WI38 (cell line): Measurements from ENCODE around the gene PTPRC.

Experiments
- H3K4me3 ChIP-seq: 2 replicates; pipeline ENCODE4 v1.5.1; 2011; ENCODE audit warnings: low read depth, mild to moderate bottlenecking, control low read depth, low read length
- CTCF ChIP-seq: IDR thresholded peaks from 2 replicates; pipeline ENCODE4 v1.5.1; 2012; ENCODE audit warnings: low read depth, mild to moderate bottlenecking, control low read depth, low read length

The PTPRC gene

GRCh38 chr1:198667186-198667585 is 28.3 kb downstream of the PTPRC start:
- no peak for TF ChIP-seq CTCF
- H3K4me3 ChIP-seq: no peak overlapping the region

DNA sequence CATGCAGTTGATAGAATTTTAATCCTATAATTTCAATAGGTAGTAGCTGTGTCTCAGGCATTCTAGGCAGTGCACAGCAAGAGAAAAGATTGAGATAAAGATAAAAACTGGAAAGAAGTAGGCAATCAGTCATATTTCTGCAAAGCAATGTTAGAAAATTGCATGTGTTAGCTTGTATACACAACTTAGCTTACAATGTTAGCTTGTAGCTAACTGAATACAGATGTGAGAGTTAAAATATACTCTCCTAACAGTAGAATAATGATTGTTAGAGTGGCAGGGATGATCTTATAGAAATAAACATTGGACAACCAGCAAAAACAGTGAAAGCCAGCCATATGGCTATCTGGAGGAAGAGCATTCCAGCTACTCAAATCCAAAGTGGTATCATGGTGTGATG is 29.0 kb downstream of the PTPRC start:
- no peak overlapping the region for H3K4me3 ChIP-seq
- TF ChIP-seq CTCF: no peak

- no peak overlapping the region for H3K4me3 ChIP-seq
- no peak for TF ChIP-seq CTCF
These were observed 30.3 kb downstream of the PTPRC start for GRCh38 chr1:198669023-198669698.

DNA sequence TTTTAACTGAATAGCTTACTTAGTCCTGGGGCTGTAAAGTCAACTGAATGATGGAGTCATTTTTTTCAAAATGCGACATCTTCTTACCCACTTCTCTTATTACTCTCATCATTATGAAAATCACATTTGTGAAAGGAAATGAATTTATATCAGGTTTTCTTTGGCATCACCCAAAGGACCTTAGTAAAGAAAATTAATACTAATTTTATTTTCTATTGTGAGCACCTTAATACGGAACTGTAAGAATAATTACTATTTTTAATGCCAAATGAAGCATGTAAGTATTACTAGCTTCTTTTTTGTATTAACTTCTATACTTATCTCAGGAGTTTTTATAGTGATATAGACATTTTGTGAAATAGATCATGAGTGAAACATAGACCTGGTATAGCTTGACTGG is 30.9 kb downstream of the PTPRC start:
- no peak for TF ChIP-seq CTCF
- H3K4me3 ChIP-seq: no peak overlapping the region

DNA sequence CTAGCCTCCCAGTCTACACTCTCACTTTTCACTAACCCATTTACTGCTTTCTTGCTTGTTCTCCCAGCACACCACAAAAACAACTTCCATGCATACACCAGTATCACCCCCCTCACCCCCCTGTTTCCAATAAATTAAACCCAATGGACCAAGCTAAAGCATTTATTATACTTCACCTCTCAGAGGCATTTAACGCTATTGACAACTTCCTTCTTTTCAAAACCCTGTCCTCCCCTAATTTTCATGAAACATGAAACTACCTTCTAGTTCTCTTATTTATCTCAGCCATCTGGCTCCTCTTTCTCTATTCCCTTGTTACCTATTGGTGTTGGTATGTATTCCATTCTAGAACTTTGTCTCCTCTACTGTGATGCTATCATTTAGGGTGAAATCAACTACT is 32.3 kb downstream of the PTPRC start:
- H3K4me3 ChIP-seq: no peak overlapping the region
- TF ChIP-seq CTCF: no peak

GRCh38 chr1:198672124-198672523 is 33.3 kb downstream of the PTPRC start:
- TF ChIP-seq CTCF: no peak
- no peak overlapping the region for H3K4me3 ChIP-seq

DNA sequence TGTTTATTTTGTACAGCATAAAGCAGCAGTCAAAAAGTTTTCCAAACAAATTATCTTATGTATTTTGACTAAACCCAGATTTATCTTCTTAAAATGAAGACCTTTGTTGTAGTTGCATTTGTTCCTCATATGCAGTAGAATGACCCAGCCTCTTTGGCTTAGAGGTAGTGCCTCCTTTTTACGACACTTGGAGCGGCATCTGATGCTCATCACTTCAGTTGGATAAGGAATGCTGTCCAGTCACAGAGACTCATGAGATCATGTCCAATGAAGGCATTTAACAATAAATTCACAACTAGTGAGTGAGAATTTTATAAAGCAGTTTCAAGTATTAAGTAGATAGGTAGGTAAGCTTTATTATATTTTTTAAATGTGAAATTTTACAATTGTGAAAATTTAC is 35.2 kb downstream of the PTPRC start:
- H3K4me3 ChIP-seq: no peak overlapping the region
- no peak for TF ChIP-seq CTCF
